ENCODE results near the gene PNMA1. TPM values are rescaled to one million over a fixed set of nuclear protein-coding genes. Genes with fewer than 3 reads are reported as not detected.

Gene PNMA1
- total and polyA plus RNA-seq, 9 of the 15 experiments (the other 6 are each of a cell fraction or from before 2014, with no cell fraction given) = 1.7 to 26.4 (median 8.7) TPM

DNA sequence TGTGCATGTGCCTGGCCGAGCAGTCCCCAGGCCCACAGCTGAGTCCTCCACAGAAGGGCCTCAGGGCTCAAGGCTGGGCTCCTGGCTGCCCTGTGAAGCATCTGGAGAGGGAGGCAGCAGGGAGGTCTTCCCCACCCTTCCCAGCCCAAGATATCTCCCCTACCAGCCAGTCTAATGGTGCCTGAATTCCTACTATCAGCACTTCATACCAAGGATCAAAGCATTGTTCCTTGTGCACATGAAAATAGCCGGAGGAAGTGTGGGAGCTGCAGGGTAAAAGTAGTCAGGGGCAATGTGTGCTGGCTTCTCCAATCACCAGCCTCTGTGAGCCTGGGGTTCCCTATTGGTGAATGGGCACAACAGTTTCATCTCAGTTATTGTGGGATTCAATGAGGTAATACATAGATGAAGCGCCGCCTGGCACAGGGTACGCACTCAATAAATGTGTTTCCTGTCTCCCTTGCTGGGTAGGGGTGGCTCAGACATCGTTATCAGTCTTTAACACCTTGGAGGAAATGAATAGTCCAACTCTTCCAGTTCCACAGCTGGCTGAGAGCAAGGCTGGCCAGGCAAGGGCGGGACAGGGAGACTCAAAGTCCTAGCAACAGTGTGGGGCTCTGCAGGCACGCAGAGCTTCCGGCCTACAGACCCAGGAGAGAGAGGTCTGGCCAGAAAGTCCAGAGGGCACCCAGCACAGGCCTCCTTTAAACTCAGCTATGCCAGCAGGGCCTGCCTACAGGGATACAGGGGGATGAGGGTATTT is 39.1 kb upstream of the PNMA1 start (continued):
- TF ChIP-seq, protein P1, sequence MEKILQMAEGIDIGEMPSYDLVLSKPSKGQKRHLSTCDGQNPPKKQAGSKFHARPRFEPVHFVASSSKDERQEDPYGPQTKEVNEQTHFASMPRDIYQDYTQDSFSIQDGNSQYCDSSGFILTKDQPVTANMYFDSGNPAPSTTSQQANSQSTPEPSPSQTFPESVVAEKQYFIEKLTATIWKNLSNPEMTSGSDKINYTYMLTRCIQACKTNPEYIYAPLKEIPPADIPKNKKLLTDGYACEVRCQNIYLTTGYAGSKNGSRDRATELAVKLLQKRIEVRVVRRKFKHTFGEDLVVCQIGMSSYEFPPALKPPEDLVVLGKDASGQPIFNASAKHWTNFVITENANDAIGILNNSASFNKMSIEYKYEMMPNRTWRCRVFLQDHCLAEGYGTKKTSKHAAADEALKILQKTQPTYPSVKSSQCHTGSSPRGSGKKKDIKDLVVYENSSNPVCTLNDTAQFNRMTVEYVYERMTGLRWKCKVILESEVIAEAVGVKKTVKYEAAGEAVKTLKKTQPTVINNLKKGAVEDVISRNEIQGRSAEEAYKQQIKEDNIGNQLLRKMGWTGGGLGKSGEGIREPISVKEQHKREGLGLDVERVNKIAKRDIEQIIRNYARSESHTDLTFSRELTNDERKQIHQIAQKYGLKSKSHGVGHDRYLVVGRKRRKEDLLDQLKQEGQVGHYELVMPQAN (IDR thresholded peaks at IDR 0.05; ENCODE audit: borderline replicate concordance) = no peak
- TF ChIP-seq PHB (CRISPR knock-in tag; IDR thresholded peaks at IDR 0.05) (no peak), SOX6 (IDR thresholded peaks at IDR 0.05) (peak; percentile 52; the same call in 1 of the 2 replicates), CBX5 (IDR thresholded peaks at IDR 0.05; ENCODE audit: borderline replicate concordance, low read depth) (no peak), RB1 (IDR thresholded peaks at IDR 0.05; ENCODE audit: low read depth) (peak; percentile 39; the same call in 1 of the 2 replicates), STAG1 (CRISPR knock-in tag; IDR thresholded peaks at IDR 0.05; ENCODE audit: borderline replicate concordance) (no peak), CC2D1A (IDR thresholded peaks at IDR 0.05) (no peak), HNRNPLL (IDR thresholded peaks at IDR 0.05; ENCODE audit: low read depth, low read length, poor library complexity, severe bottlenecking) (no peak), STAT5A (IDR thresholded peaks at IDR 0.05; ENCODE audit: borderline replicate concordance, low read length) (peak; percentile 61; the same call in 1 of the 2 replicates), SMAD3 (CRISPR knock-in tag; conservative IDR thresholded peaks at IDR 0.05) (no peak), MBD2 (IDR thresholded peaks at IDR 0.05; ENCODE audit: borderline replicate concordance, low read depth) (no peak), ZNF384 (IDR thresholded peaks at IDR 0.05; ENCODE audit: low read depth, low read length) (no peak), TAF7 (tag; IDR thresholded peaks at IDR 0.05) (no peak), ZNF41 (CRISPR knock-in tag; conservative IDR thresholded peaks at IDR 0.05) (no peak), USF1 (CRISPR knock-in tag; IDR thresholded peaks at IDR 0.05) (no peak), ZNF717 (CRISPR knock-in tag; IDR thresholded peaks at IDR 0.05) (no peak), ZNF57 (CRISPR knock-in tag; IDR thresholded peaks at IDR 0.05) (no peak), KHSRP (IDR thresholded peaks at IDR 0.05) (no peak), ZNF766 (CRISPR knock-in tag; conservative IDR thresholded peaks at IDR 0.05) (no peak), COPS2 (conservative IDR thresholded peaks at IDR 0.05) (no peak), IRF1 (CRISPR knock-in tag; IDR thresholded peaks at IDR 0.05; ENCODE audit: borderline replicate concordance) (no peak), ARID3B (CRISPR knock-in tag; IDR thresholded peaks at IDR 0.05; ENCODE audit: borderline replicate concordance) (no peak), NCOA2 (IDR thresholded peaks at IDR 0.05; ENCODE audit: partially characterized antibody in 2 of 2) (no peak)
- TF ChIP-seq, protein P2, sequence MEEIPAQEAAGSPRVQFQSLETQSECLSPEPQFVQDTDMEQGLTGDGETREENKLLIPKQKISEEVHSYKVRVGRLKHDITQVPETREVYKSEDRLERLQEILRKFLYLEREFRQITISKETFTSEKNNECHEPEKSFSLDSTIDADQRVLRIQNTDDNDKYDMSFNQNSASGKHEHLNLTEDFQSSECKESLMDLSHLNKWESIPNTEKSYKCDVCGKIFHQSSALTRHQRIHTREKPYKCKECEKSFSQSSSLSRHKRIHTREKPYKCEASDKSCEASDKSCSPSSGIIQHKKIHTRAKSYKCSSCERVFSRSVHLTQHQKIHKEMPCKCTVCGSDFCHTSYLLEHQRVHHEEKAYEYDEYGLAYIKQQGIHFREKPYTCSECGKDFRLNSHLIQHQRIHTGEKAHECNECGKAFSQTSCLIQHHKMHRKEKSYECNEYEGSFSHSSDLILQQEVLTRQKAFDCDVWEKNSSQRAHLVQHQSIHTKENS (CRISPR knock-in tag; IDR thresholded peaks at IDR 0.05) = no peak
